Choroid plexus epithelial cell (primary cell): Measurements from ENCODE around the gene TSTD2.

ENCODE experiments used
- DNase-seq: peaks from one replicate; pipeline ENCODE4 v3.0.0-alpha.2; 2010; ENCODE audit warnings: low read depth
- H3K4me3 ChIP-seq: 2 replicates; pipeline ENCODE4 v1.5.1; 2011; ENCODE audit warnings: low read depth, mild to moderate bottlenecking, control low read depth, low read length, moderate library complexity
- CTCF ChIP-seq: conservative IDR thresholded peaks from 2 replicates; pipeline ENCODE4 v1.5.1; 2011; ENCODE audit warnings: low read depth, mild to moderate bottlenecking, control low read depth, inconsistent platforms, low read length, moderate library complexity

TSTD2 gene

GRCh38 chr9:97632985-97633858, at the start of gene TSTD2, which contains the start of gene NCBP1:
TSS of gene TSTD2 (minus strand) at chr9:97633368. CDS start at chr9:97627562, 5,806 bp downstream.
TSS of gene NCBP1 (plus strand) at chr9:97633821. CDS start at chr9:97633882, 61 bp downstream.
- no peak for TF ChIP-seq CTCF
- peak within 1 kb of the TSS; percentile 99 for H3K4me3 ChIP-seq
- peak; percentile 99 for DNase-seq

GRCh38 chr9:97682242-97682641, 49.1 kb upstream of the TSTD2 start:
- H3K4me3 ChIP-seq = no peak overlapping the region
- no peak for DNase-seq
- no peak for TF ChIP-seq CTCF

- DNase-seq = no peak
- TF ChIP-seq CTCF = no peak
- no peak overlapping the region for H3K4me3 ChIP-seq
Measured at GRCh38 chr9:97675655-97676054, 42.5 kb upstream of the TSTD2 start.

GRCh38 chr9:97673922-97674321, 40.8 kb upstream of the TSTD2 start:
- no peak for DNase-seq
- no peak for TF ChIP-seq CTCF

GRCh38 chr9:97672403-97672802, 39.2 kb upstream of the TSTD2 start:
- H3K4me3 ChIP-seq = no peak overlapping the region
- no peak for DNase-seq
- TF ChIP-seq CTCF = no peak

More at GRCh38 chr9:97673922-97674321, 40.8 kb upstream of the TSTD2 start:
- no peak overlapping the region for H3K4me3 ChIP-seq

- TF ChIP-seq CTCF = no peak
- DNase-seq = no peak
- H3K4me3 ChIP-seq = no peak overlapping the region
Measured at GRCh38 chr9:97670586-97670985, 37.4 kb upstream of the TSTD2 start.

GRCh38 chr9:97668485-97668884, 35.3 kb upstream of the TSTD2 start:
- H3K4me3 ChIP-seq = no peak overlapping the region
- DNase-seq = no peak
- no peak for TF ChIP-seq CTCF
